HG03066 (cell line): Measurements from ENCODE around the gene GTF2H2.
"Not testable (repeated sequence)": the region's sequence is repeated elsewhere in the genome, so short reads cannot be mapped to it uniquely, and the experiment has no call there.

Experiments
- ATAC-seq: cut with Tn5 transposase; IDR thresholded peaks from one replicate; pipeline ENCODE4 v1.9.1; 2021; ENCODE audit warnings: low read depth; ENCODE audit not compliant: unreplicated experiment

Gene GTF2H2

DNA sequence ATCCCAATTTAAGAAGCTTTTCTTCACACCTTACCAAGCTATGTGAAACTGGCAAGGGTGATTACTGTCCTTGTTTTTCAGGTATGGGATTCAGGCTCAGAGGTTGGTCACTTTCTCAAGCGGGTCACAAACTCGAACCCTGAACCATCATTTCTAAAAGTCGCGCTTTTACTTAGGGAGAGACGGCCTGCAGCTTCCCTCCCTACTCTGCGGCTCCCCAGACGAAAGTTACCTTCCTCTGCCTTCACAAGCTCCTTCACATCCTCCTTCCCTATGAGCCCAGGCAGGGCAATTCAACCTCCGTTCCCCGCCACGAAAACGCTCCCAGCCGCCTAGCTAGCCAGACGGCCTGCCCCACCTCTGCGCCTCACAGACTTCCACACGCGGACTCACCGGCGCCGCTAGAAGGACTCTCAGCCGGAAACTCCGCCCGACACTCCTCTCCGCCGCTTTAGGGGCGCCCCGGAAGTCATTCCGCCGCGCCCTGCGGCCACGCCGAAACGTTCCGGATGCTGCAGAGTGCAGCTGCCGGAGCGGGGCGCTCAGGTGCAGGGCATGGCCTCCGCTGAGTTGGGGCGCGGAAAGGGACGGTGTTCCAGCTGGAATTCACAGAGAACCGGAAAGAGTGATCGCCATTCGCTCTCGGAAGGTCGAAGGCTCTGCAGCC is at the start of gene GTF2H2:
Gene GTF2H2, minus strand, starts transcription at position 415 of the 667 bp plus-strand sequence. CDS start 4,913 bp downstream, outside the sequence.
- peak; percentile 98 for ATAC-seq

DNA sequence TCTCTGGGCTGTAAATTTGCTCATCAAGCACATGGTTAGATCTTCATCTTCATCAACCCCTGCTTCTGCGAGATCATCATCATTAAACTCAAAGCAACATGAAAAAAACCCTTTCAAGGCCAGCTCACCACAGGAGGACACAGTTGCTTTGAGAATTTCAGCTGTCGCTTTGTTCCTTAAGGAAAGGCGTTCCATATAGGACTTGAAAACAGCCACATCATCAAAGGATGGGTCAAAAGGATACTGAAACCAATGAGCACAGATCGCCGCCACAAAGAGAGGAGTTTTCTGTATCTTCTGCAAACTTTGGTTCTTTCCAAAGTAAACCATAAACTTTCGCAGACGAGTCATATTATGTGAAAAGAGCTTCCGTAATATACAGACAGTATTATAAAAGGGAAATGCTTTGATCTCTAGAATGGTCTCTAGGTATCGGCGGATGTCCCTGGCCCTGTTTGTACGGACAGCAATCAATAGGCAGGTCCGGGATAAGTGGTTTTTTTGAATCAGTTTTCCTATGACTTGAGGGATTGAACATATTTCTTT is 42.3 kb upstream of the GTF2H2 start:
- not testable (repeated sequence) for ATAC-seq

DNA sequence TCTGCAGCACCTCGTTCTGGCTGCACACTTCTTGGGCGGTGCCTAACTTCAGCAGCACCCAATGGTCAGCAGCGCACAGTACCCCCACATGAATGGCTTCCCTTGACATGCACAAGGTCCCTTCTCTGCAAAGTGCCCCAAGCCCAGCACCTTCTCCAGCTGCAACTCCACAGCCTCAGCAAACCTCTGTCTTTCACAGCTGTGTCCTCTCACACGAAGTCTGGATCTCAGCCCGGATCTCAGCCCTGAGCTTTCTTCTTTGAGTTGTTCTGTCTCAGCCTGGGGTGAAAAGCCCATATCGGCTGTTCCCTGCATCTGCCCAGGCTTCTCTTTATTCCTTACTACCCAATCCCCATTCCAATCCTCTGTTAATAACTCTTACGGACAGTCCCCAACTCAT is 32.5 kb upstream of the GTF2H2 start:
- ATAC-seq: not testable (repeated sequence)

DNA sequence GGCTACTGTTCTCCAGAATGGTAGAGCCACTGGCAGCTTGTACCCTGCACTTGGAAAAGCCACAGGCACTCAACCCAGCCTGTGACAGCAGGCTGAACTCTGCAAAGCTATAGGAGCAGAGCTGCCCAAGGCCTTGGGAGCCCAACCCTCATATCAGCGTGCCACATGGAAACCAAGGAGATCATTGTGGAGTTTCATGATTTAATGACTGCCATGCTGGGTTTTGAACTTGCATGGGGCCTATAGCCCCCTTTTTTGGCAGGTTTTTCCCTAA is 30.4 kb upstream of the GTF2H2 start:
- not testable (repeated sequence) for ATAC-seq

DNA sequence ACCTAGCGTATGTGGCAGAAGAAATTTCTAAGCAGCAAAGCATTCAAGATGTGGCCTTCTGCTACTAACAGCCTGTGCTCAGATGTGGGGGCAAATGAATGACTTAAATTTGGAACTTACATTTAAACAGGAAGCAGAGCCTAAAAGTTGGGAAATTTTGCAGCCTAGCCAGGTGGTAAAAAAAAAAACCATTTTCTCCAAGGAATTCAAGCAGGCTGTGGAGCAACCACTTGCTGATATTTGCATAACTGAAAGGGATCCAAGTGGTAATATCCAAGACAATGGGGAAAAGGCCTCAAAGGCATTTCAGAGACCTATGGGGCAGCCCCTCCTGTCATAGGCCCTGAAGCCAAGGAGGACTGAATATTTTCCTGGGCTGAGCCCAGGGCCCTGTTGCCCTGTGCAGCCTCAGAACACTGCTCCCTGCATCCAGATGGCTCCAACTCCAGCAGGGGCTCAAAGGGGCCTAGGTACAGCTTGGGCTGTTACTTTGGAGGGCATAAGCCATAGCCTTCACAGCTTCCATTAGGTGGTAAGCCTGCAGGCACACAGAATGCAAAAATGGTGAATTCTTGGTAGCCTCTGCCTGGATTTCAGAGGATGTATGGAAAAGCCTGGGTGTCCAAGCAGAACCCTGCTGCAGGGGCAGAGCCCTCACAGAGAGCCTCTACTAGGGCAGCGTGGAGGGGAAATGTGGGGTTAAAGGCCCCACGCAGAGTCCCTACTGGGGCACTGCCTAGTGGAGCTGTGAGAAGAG is 29.9 kb upstream of the GTF2H2 start:
- ATAC-seq: not testable (repeated sequence)

DNA sequence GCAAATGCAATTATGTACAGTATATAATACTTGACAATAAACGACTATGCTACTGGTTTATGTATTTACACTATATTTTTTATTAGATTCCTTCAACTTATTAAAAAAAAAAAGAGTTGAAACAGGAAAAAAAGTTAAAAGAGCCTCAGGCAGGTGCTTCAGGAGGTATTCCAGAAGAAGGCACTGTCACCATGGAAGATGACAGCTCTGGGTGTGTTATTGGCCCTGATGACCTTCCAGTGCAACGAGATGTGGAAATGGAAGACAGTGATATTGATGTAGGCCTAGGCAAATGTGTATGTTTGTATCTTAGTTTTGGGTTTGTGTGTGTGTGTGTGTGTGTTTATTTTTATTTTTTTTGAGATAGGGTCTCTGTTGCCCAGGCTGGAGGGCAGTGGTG is 22.3 kb upstream of the GTF2H2 start:
- not testable (repeated sequence) for ATAC-seq

DNA sequence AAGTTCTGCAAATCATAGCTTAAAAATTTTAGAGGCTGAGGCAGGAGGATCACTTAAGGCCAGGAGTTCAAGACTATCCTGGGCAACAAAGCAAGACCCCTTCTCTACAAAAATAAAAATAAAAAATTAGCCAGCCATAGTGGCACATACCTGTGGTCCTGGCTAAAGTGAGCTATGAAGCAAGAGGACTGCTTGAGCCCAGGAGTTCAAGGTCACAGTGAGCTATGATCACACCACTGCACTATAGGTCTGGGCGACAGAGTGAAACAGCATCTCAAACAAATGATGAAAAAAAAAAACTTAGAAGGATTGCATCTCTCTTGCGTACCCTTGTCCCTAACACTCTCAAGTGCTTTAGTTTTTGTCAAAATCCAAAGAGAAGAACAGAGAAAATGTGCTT is 21.3 kb upstream of the GTF2H2 start:
- ATAC-seq: not testable (repeated sequence)

DNA sequence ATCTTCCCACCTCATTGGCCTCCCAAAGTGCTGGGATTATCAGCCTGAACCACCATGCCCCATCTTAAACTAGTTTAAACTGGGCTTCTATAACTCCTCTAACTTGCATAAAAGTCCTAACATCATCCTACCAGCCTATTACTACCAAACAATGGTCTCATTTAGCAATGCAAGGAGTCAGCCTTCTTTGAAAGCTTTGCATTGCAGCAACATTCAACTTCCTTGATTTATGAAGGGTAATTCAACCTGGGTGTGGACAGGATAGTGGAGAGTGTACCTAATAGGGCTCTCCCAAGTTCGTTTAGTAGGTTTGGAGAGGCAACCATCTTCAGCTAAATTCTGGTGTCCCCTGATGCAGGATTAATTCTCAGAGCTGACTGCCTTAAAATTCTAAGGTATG is 18.7 kb upstream of the GTF2H2 start:
- not testable (repeated sequence) for ATAC-seq

DNA sequence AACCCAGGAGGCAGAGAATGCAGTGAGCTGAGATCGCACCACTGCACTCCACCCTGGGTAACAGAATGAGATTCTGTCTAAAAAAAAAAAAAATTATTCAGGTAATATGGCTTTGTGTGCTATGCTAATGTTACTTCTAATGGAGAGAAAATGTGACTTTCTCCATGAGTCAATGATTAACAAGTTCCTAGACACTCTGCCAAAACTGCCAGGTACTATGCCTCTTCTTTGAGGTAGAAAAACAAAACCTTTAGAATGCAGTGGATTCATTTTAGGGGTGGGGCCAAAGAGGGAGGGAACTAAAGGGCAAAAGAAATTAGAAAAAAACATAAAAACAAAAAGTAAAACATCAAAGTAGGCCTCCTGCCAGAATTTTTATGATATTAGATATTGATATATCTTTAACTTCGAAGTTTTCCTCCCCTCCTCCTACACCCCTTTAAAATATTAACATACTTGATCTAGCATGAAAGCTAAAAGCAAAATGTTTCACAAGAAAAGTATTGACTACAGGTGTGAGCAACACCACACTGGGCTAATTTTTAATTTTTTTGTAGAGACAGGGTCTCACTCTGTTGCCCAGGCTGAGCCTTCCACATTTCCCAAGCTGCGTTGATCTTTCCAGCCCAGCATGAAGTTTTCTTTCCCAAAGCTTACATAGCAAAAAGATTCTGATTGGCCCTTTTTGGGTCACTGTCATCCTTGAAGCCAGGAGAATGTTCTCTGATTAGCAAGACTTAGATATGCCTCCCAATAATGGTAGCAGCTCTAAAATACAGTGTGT is 17.0 kb upstream of the GTF2H2 start:
- not testable (repeated sequence) for ATAC-seq

DNA sequence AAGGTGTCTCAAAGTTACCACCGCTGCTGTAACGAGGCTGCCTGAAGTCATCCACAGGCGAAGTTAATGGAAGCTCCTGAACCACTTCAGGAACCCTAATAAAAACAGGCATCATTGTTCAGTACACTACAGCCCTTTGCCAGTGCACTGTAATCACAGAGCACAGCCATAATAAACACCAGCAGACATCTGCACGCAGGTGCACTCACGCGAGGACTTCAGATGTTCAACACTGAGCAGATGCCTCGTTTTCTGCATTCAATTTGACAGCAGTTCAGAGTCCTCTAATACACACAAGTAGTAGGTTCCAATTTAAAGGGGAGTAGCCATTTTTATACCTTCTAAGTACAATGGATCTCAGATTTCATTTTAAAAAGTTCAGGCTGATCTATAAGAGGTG is 15.4 kb upstream of the GTF2H2 start:
- not testable (repeated sequence) for ATAC-seq

DNA sequence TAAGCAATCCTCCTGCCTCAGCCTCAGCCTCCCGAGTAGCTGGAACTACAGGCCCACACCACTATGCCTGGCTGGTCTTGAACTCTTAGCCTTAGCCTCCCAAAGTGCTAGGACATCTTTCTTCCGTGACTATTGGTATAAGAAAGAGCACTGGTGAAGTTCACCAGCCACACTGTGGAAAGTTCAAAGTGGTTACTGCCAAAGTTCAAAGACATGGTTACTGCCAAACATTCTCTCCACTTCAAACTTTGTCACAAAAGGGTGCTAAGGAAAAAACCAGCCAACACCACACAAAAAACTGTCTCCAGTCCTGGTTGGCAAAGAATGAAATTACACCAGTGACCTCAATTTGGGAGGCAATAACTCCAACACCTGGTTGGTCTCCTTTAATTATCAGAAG is 14.9 kb upstream of the GTF2H2 start:
- not testable (repeated sequence) for ATAC-seq

DNA sequence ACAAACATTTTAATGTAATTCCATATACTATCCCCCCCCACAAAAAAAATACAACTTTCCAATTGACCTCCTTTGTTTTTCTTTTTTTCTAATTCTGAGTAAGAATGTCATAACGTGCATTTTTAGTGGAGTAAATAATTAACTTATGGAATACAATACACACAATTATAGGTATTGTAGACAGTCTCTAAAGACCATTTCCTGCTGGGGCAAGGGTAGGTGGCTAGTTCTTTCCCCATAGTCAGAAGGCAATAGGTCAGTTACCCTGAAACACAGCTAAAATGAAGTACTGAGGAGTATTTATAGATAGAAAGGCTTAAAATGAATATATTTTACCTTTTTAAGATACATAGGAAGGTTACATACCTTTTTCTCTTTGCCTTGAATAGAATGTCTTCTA is 6.2 kb downstream of the GTF2H2 start:
- not testable (repeated sequence) for ATAC-seq

DNA sequence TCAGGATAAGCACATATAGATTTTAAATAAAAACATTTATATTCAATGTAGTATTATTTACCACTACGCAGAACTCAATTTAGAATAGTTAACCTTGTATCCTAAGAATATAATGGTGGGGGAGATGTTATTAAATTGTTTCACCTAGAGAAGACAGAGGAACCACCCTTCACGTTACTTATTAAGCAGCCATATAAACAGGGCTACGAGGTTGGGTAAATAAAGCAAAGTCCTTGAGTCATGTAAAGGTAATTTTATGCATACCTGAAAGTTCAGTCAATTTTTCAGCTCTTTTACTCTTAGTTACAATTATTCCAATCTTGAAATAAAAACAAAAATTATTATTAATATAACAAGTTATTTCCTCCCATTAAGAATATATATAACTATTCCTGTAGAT is 8.1 kb downstream of the GTF2H2 start:
- not testable (repeated sequence) for ATAC-seq

DNA sequence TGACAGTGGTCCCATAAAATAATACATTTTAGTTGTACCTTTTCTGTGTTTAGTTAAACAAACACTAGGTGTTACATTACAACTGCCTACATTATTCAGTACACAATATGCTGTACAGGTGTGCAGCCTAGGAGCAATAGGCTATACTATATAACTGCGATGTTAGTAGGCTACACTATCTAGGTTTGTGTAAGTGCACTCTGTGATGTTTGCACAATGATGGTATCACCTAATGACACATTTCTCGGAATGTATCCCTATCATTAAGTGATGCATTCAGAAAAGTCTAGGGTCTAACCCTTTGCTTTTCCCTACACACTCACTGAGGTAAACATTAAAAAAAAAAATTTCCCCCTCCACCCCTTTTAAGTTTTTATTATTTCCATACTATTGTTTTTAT is 22.7 kb downstream of the GTF2H2 start:
- ATAC-seq: not testable (repeated sequence)

DNA sequence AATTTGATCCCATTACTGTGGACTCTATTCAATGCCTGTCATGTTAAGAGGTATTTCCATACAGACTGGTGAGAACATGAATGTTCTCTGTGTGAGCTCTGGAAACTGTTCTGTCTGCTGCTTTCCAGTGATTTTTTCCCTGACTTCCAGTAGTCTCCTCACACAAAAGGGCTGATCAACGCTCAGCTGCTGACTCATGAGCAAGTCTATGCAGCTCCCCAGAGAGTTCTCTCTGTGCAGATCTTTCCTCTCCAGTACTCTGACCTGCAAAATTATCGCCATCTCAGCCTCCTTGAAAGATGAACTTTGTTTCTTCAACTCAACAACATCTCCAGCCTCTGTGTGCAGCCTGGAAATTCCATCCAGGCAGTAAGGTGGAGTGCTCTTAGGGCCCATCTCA is 23.3 kb downstream of the GTF2H2 start:
- ATAC-seq: not testable (repeated sequence)

DNA sequence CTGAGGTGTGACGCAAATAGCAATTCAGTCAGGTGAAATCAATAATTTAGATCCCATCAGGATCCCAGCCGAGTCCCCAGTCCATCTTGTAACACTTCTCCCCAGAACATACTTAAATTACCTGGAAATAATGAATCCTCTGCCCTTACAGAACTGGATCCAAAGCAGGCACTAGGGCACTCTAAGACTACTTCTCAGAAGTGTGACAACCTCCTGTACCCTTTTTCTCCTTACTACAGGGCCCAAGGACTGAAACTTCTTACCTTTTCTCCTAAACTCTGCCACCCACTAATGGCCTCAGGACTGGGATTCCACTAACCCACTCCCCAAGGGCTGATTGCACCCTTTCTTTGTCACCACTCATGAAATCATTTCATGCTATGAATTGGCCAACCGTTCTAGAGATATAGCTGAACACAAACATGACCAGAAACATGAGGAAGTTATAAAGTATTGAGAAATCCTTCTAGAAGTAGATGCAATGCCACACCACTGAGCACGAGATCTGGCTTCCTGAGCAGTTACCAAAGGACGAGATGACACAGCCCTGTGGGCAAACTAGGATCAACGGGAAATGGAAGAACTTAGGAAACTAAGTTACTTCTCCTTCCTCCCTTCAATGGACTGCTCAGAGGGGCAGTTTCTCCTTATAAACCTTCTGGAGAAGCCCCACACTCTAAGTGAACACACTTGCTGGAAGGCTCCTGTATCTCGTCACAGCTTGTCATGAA is 36.3 kb downstream of the GTF2H2 start:
- ATAC-seq: not testable (repeated sequence)

DNA sequence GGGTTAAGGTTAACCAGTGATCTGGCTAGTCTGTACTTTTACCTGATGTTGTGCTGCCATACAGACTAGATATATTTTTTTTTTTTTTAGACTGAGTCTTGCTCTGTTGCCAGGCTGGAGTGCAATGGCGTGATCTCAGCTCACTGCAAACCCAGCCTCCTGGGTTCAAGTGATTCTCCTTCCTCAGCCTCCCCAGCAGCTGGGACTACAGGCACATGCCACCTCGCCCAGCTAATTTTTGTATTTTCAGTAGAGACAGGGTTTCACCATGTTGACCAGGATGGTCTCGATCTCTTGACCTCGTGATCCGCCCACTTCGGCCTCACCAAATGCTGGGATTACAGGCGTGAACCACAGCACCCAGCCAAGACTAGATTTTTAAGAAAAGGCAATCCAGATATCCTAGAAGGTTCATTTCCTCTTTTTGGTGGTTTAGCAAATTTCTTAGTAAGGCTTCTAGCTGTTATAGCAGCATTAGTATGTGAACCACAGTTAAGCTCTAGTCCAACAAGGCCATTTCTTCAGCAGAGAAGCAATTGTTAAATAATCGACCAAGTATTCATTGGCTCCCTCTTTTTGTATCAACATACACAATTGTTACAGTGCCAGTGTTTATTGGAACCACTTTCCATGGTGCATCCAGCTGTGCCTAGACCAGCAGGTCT is 42.1 kb downstream of the GTF2H2 start, which contains the start of gene NAIP:
Gene NAIP, minus strand, starts transcription at position 51 of the 665 bp plus-strand sequence. CDS start 12,424 bp downstream, outside the sequence.
- ATAC-seq: not testable (repeated sequence)

DNA sequence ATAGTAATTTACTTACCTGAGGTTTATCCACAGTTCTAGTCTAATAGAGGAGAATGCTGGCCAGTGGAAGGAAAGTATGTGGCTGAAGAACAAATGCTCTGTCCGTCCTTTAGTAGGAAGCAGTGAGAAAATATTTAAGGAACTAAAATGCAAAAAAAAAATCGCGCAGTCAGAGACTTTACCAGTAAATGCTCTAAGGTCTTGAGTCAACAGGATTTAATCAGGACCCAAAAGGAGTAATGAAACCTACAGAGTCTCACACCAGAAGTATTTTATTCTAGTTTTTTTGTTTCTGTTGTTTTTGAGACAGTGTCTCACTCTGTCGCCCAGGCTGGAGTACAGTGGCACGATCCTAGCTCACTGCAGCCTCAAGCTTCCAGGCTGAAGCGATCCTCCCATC is 46.8 kb downstream of the GTF2H2 start:
- ATAC-seq: not testable (repeated sequence)

DNA sequence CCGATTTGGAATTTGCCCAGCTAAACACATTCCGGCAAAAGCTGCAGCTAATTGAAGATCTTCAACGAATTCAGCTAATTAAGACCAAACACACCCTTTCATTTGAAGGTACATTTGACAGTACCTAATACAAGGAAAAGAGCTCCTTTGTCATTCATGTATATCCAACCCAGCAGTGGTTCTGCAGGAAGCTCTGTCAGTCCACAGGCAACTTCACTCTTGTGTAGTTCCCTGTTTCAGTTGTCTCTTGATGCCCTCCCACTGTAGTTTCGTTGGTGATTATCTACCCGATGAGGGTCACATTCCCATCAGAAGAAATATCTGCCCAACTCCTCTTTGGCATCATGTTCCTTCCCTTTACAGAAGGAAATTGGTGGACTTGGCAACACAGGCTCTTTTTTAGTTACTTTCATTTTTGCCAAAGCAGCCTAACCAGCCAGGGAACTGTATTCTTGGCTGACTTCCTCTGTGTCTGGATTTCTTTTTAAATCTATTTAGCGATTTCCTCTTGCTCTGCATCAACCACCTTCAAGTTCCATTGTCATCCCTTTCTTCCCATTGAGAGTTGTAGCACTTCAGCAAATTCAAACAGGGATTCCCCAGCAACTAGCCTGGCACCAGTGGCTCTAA is 49.0 kb downstream of the GTF2H2 start:
- not testable (repeated sequence) for ATAC-seq
